T-cell (primary cell): ENCODE measurements around the gene KRTAP10-12. TPM values are rescaled to one million over a fixed set of nuclear protein-coding genes. Genes with fewer than 3 reads are reported as not detected.

ENCODE experiments used
- ATAC-seq, 4 experiments: fragments of 200-7000 bp in 3 of 4; fragments of 150-1000 bp in 1 of 4; cut with Tn5 transposase; replicated peaks in 1 of 4; 1 replicate in 3 of 4; 2 replicates in 1 of 4; pipeline ENCODE4 v1.10.0; 2021; ENCODE audit warnings: moderate library complexity in 3 of 4, mild to moderate bottlenecking in 2 of 4, moderate number of reproducible peaks in 1 of 4
- CTCF ChIA-PET, 2 donors: fragments of 300-600 bp; sonication (Branson Sonifier 250); formaldehyde crosslinking; loops; one replicate each; lab custom pipeline; 2022; ENCODE audit warnings: antibody characterized with exemption in 2 of 2; lab: Charles Lee
- POLR2A ChIA-PET, 2 donors: fragments of 300-600 bp; sonication (Branson Sonifier 250); formaldehyde crosslinking; loops; one replicate each; lab custom pipeline; 2022; ENCODE audit warnings: antibody characterized with exemption in 2 of 2; lab: Charles Lee
- DNase-seq, 35 experiments: peaks; one replicate each; pipeline versions ENCODE4 v3.0.0 to v3.0.0-alpha.2; 2013 to 2023
- H3K27ac ChIP-seq: one replicate; pipeline ENCODE4 v1.5.1; 2013; ENCODE audit warnings: low read length
- H3K27me3 ChIP-seq, 2 experiments: replicated peaks in 1 of 2; 1 replicate in 1 of 2; 2 replicates in 1 of 2; pipeline versions ENCODE4 v1.6.1 to v1.7.0; 2013; ENCODE audit warnings: low read length in 1 of 2, mixed read lengths in 1 of 2; ENCODE audit not compliant: control insufficient read depth in 2 of 2, insufficient read depth in 2 of 2; ENCODE audit errors: extremely low read depth in 1 of 2
- H3K36me3 ChIP-seq, 2 donors: 1 replicate in 1 of 2; 2 replicates in 1 of 2; pipeline versions ENCODE4 v1.6.1 to v1.7.0; 2013; ENCODE audit warnings: low read length in 1 of 2; ENCODE audit not compliant: control insufficient read depth in 2 of 2, insufficient read depth in 1 of 2; ENCODE audit errors: extremely low read depth in 1 of 2
- H3K4me1 ChIP-seq, 2 experiments: 1 replicate in 1 of 2; 2 replicates in 1 of 2; pipeline versions ENCODE4 v1.6.1 to v1.7.0; 2013; ENCODE audit warnings: low read length in 2 of 2, mixed read lengths in 1 of 2; ENCODE audit not compliant: insufficient read depth in 2 of 2, control insufficient read depth in 1 of 2; ENCODE audit errors: extremely low read depth in 1 of 2
- H3K4me3 ChIP-seq, 2 donors: 1 replicate in 1 of 2; 2 replicates in 1 of 2; pipeline versions ENCODE4 v1.5.1 to v1.7.0; 2013; ENCODE audit warnings: mild to moderate bottlenecking in 2 of 2, low read length in 1 of 2, moderate library complexity in 1 of 2; ENCODE audit not compliant: control insufficient read depth in 1 of 2; ENCODE audit errors: extremely low read depth in 1 of 2
- H3K9me3 ChIP-seq: 2 replicates; pipeline ENCODE4 v1.7.0; 2013
- H3K27ac Mint-ChIP-seq, 2 donors: one replicate each; pipeline ENCODE4 v1.8.0; 2020 to 2021; ENCODE audit warnings: mild to moderate bottlenecking in 2 of 2, mixed read lengths in 2 of 2
- H3K27me3 Mint-ChIP-seq, 2 donors: one replicate each; pipeline ENCODE4 v1.8.0; 2021 to 2022; ENCODE audit warnings: mixed read lengths in 2 of 2
- H3K36me3 Mint-ChIP-seq: one replicate; pipeline ENCODE4 v1.8.0; 2021; ENCODE audit warnings: mixed read lengths
- H3K4me1 Mint-ChIP-seq, 3 donors: one replicate each; pipeline ENCODE4 v1.8.0; 2020 to 2022; ENCODE audit warnings: mixed read lengths in 3 of 3, mild to moderate bottlenecking in 1 of 3
- H3K4me3 Mint-ChIP-seq, 3 donors: one replicate each; pipeline ENCODE4 v1.8.0; 2020 to 2022; ENCODE audit warnings: mild to moderate bottlenecking in 3 of 3, mixed read lengths in 3 of 3, moderate library complexity in 3 of 3
- H3K9me3 Mint-ChIP-seq, 3 donors: one replicate each; pipeline ENCODE4 v1.8.0; 2020 to 2022; ENCODE audit warnings: mixed read lengths in 3 of 3
- WGBS: methylation state at CpG from one replicate; pipeline ENCODE4 v1.1.5; 2013; ENCODE audit warnings: missing lambda C conversion rate; ENCODE audit not compliant: insufficient coverage; 5-methylcytosine and 5-hydroxymethylcytosine counted together
- total RNA-seq, 35 experiments: library from RNA in 6 of 35; stranded (reverse) in 6 of 35; fragments of 120-200 nt in 1 of 35; gene quantifications; one replicate each; pipeline versions ENCODE4 v1.2.1 to v1.2.4 and lab custom pipeline; 2013 to 2026

The KRTAP10-12 gene
- total RNA-seq, 5 donors from 2014 or later (not counting 1 experiment from before 2014, with no cell fraction given), result not detected

DNA sequence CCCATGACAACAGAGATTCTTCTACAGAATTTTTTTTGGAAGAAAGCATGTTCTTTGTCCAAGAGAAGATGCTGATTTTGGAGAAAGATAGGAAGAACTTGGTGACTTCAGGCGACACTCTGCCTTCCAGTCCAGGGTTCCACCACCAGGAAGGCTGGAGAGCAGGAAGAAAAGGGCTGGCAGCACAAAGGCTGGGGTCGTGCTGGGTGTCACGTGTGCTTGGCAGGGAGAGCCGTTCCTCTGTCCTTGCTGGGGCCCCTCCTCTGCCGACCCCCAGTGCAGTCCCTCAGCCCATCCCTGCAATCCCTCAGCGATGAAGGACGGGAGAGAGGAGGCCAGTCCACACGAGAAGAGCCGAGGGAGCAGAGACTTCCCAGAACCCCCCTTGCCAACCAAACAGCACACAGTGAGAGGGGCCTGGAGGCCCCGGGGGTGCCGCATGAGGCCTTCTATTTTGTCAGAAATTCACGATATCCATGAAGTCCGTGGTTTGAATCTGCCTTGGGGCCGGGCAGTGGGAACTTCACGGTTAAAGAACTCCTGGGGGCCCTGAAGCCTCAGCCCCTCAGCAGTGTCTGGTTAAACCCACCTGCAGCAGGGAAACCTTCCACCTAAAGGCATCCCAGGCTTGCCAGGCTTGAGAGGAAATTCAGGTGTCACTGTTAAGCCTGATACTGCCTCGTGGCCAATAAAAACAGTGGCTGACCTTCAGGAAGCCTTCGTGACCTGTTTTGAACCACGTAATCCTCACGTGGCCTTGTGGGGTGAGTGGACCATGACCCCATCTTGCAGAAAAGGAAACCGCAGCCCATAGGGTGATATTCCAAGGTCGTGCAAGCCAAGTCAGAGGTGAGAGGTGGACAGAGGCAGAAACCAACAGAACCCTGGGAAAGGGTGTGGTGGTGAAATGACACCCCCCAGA, 3.4 kb downstream of the KRTAP10-12 start:
- ATAC-seq (no peak), DNase-seq (peak in 1 of 35 experiments; percentile 15)
- POLR2A ChIA-PET, result no interaction called here
- H3K27ac Mint-ChIP-seq, result no peak overlapping the region
- peaks cover 3% of the 10 kb centered on the region for H3K36me3 Mint-ChIP-seq
- Histone ChIP-seq H3K27me3 (peaks cover 9 to 88% of the 10 kb centered on the region in 2 experiments), H3K9me3 (no peaks in the 10 kb centered on the region), H3K27ac (no peak overlapping the region), H3K36me3 (no peaks in the 10 kb centered on the region), H3K4me1 (peaks cover 0 to 5% of the 10 kb centered on the region in 2 experiments), H3K4me3 (no peak overlapping the region)
- WGBS, result 60% methylated on average over 14 of the region's 21 CpGs
- CTCF ChIA-PET, result no interaction called here
- peaks cover 0 to 4% (median 2%) of the 10 kb centered on the region in 3 donors for H3K9me3 Mint-ChIP-seq
- peaks cover 73 to 86% of the 10 kb centered on the region in 2 donors for H3K27me3 Mint-ChIP-seq
- peaks cover 5 to 12% (median 5%) of the 10 kb centered on the region in 3 donors for H3K4me1 Mint-ChIP-seq
- H3K4me3 Mint-ChIP-seq, result no peak overlapping the region

DNA sequence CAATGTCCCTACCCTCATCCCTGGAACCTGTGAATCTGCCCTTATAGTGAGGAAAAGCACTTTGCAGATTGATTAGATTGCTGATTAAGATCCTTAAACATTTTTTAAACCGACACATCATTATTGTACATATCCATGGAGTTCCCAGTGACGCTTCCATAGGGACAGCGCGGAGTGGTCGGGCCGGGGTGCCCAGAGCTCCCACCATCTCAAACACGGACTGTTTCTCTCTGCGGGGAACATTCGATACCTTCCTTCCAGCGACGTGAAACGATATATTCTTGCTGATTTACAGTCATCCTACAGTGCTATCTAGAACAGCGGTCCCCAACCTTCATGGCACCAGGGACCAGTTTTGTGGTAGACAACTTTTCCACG, 4.0 kb downstream of the KRTAP10-12 start:
- H3K9me3 ChIP-seq, result no peaks in the 10 kb centered on the region
- no peak for ATAC-seq
- WGBS, result 90% methylated on average over 9 of the region's 14 CpGs
- Mint-ChIP-seq H3K27ac (no peak overlapping the region), H3K27me3 (peaks cover 77 to 89% of the 10 kb centered on the region in 2 donors), H3K4me3 (no peak overlapping the region), H3K4me1 (peaks cover 0 to 12% (median 6%) of the 10 kb centered on the region in 3 donors), H3K9me3 (peaks cover 0 to 8% (median 5%) of the 10 kb centered on the region in 3 donors), H3K36me3 (peaks cover 8% of the 10 kb centered on the region)
- no peaks in the 10 kb centered on the region for H3K36me3 ChIP-seq
- peak in 1 of 35 experiments; percentile 3 for DNase-seq
- H3K4me3 ChIP-seq, result no peak overlapping the region
- ChIA-PET POLR2A (no interaction called here), CTCF (no interaction called here)
- H3K27ac ChIP-seq, result no peak overlapping the region
- H3K27me3 ChIP-seq, result peaks cover 10 to 89% of the 10 kb centered on the region in 2 experiments
- H3K4me1 ChIP-seq, result peaks cover 0 to 5% of the 10 kb centered on the region in 2 experiments

DNA sequence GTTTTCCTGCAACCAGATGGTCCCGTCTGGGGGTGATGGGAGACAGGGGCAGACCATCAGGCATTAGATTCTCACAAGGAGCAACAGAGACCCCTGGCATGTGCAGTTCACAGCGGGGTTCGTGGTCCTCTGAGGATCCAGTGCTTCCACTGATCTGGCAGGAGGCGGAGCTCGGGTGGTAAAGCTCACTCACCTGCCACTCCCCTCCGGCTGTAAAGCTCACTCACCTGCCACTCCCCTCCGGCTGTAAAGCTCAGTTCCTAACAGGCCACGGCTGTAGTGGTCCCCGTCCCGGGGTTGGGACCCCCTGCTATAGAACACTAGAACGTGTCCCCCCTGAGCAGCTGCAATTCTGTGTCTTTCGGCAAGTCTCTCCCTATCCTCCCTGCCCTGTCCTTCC, 4.6 kb downstream of the KRTAP10-12 start:
- Mint-ChIP-seq H3K36me3 (peaks cover 8% of the 10 kb centered on the region), H3K27me3 (peaks cover 74 to 89% of the 10 kb centered on the region in 2 donors), H3K4me3 (no peak overlapping the region), H3K27ac (no peak overlapping the region), H3K9me3 (peaks cover 0 to 8% (median 6%) of the 10 kb centered on the region in 3 donors), H3K4me1 (peaks cover 0 to 13% (median 6%) of the 10 kb centered on the region in 3 donors)
- CTCF ChIA-PET, result no interaction called here
- POLR2A ChIA-PET, result no interaction called here
- Histone ChIP-seq H3K4me1 (peaks cover 0 to 11% of the 10 kb centered on the region in 2 experiments), H3K9me3 (no peaks in the 10 kb centered on the region), H3K27ac (no peak overlapping the region), H3K36me3 (no peaks in the 10 kb centered on the region), H3K4me3 (no peak overlapping the region), H3K27me3 (peaks cover 13 to 94% of the 10 kb centered on the region in 2 experiments)
- no peak for DNase-seq
- 48% methylated on average over 9 of the region's 12 CpGs for WGBS
- ATAC-seq, result no peak

DNA sequence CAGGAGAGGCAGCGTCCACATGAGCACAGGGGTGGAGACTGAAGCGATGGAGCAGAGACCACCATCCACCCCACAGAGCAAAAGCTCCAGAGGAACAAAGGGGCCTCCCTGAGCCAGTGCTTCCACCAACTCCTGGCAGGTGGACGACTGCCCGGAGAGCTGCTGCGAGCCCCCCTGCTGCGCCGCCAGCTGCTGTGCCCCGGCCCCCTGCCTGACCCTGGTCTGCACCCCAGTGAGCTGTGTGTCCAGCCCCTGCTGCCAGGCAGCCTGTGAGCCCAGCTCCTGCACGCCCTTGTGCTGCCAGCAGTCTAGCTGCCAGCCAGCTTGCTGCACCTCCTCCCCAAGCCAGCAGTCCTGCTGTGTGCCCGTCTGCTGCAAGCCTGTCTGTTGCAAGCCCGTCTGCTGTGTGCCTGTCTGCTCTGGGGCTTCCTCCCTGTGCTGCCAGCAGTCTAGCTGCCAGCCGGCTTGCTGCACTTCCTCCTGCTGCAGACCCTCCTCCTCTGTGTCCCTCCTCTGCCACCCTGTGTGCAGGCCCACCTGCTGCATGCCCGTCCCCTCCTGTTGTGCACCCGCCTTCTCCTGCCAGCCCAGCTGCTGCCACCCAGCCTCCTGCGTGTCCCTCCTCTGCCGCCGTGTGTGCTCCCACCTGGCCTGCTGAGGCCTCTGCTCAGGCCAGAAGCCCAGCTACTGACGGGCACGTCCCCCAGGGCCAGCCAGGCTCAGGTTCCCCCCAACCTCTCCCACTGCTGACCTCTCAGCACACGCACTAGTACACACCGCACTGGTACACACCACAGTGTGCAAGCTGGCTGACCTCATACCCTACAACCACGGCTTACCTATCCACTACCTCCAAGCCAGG, 5.4 kb downstream of the KRTAP10-12 start:
- peaks cover 8% of the 10 kb centered on the region for H3K36me3 Mint-ChIP-seq
- H3K4me3 ChIP-seq, result no peak overlapping the region
- WGBS, result 77% methylated on average over 20 of the region's 22 CpGs
- peaks cover 0 to 8% (median 6%) of the 10 kb centered on the region in 3 donors for H3K9me3 Mint-ChIP-seq
- no peak overlapping the region for H3K4me3 Mint-ChIP-seq
- ChIA-PET CTCF (no interaction called here), POLR2A (no interaction called here)
- H3K27ac ChIP-seq, result no peak overlapping the region
- H3K27me3 ChIP-seq, result peaks cover 13 to 94% of the 10 kb centered on the region in 2 experiments
- peaks cover 66 to 87% of the 10 kb centered on the region in 2 donors for H3K27me3 Mint-ChIP-seq
- H3K4me1 Mint-ChIP-seq, result peaks cover 0 to 13% (median 6%) of the 10 kb centered on the region in 3 donors
- ATAC-seq (no peak), DNase-seq (peak in 2 of 35 experiments; percentile 5 to 9)
- H3K36me3 ChIP-seq, result no peaks in the 10 kb centered on the region
- H3K9me3 ChIP-seq, result no peaks in the 10 kb centered on the region
- no peak overlapping the region for H3K27ac Mint-ChIP-seq
- peaks cover 0 to 14% of the 10 kb centered on the region in 2 experiments for H3K4me1 ChIP-seq

DNA sequence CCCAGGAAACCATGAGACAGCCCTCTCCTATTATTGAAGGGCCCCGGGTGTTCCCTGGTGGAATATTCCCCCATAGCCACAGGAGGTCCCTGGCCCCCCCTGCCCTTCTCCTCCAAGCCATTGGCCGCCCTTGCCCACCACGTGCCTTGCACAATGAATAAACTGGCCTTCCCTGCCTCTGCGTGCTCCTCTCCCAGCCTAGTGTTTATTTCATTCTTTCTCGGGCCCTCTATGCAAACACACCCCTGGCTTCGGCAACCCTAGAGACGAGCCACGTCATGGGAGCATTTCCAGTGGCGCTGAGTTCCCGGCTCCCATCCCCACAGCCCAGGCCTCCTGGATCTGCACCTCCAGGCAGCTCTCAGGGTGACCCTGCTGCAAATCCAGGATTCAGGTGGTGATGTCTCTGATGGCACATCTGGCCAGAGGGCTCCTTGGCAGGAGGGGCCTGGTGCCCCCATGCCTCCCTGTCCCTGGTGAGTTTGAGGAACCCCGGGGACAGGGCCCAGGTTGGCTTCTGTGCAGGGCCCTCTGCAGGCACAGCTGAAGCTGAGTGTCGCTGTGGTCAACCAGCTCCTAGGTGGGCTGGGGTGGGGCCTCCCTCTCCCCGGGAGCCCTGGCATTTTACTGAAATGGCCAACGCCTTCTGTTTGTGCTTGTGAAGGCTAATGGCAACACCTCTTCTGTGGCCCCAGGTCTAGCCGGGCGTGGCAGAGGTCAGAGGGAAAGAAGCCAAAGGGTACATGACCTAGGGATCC, 6.2 kb downstream of the KRTAP10-12 start:
- POLR2A ChIA-PET, result no interaction called here
- H3K9me3 ChIP-seq, result no peaks in the 10 kb centered on the region
- no peak overlapping the region for H3K27ac Mint-ChIP-seq

More for the DNA sequence above, 6.2 kb downstream of the KRTAP10-12 start:
- CTCF ChIA-PET, result no interaction called here
- Histone ChIP-seq H3K27ac (no peak overlapping the region), H3K36me3 (no peaks in the 10 kb centered on the region), H3K27me3 (peaks cover 15 to 94% of the 10 kb centered on the region in 2 experiments), H3K4me3 (no peak overlapping the region), H3K4me1 (peaks cover 0 to 17% of the 10 kb centered on the region in 2 experiments)
- 58% methylated on average over 12 of the region's 16 CpGs for WGBS
- H3K4me1 Mint-ChIP-seq, result peaks cover 0 to 10% (median 2%) of the 10 kb centered on the region in 3 donors
- H3K27me3 Mint-ChIP-seq, result peaks cover 58 to 87% of the 10 kb centered on the region in 2 donors
- no peak overlapping the region for H3K4me3 Mint-ChIP-seq
- H3K36me3 Mint-ChIP-seq, result peaks cover 8% of the 10 kb centered on the region
- H3K9me3 Mint-ChIP-seq, result peaks cover 0 to 8% (median 6%) of the 10 kb centered on the region in 3 donors
- DNase-seq (peak in 2 of 35 experiments; percentile 2 to 14), ATAC-seq (no peak)
